SU-DHL-6 (cell line): ENCODE data around the gene A1CF.
"Not testable (repeated sequence)": the region's sequence is repeated elsewhere in the genome, so short reads cannot be mapped to it uniquely, and the experiment has no call there.

ENCODE experiments used
- EZH2phosphoT487 ChIP-seq: fragments of 200-600 bp; sonication (generic), shearing (Covaris generic); conservative IDR thresholded peaks from 2 replicates; pipeline ENCODE4 v1.6.1; 2018; ENCODE audit warnings: mild to moderate bottlenecking, antibody characterized with exemption, low read length, moderate library complexity, mixed read lengths
- TF ChIP-seq, protein P1 (sequence below): fragments of 200-600 bp; sonication (generic); IDR thresholded peaks from one replicate; pipeline ENCODE4 v1.5.1; 2017; ENCODE audit warnings: antibody characterized with exemption, mild to moderate bottlenecking, low read length, moderate library complexity; ENCODE audit not compliant: insufficient read depth, poor library complexity, severe bottlenecking

- not testable (repeated sequence) for TF ChIP-seq EZH2phosphoT487
- TF ChIP-seq, protein P1, sequence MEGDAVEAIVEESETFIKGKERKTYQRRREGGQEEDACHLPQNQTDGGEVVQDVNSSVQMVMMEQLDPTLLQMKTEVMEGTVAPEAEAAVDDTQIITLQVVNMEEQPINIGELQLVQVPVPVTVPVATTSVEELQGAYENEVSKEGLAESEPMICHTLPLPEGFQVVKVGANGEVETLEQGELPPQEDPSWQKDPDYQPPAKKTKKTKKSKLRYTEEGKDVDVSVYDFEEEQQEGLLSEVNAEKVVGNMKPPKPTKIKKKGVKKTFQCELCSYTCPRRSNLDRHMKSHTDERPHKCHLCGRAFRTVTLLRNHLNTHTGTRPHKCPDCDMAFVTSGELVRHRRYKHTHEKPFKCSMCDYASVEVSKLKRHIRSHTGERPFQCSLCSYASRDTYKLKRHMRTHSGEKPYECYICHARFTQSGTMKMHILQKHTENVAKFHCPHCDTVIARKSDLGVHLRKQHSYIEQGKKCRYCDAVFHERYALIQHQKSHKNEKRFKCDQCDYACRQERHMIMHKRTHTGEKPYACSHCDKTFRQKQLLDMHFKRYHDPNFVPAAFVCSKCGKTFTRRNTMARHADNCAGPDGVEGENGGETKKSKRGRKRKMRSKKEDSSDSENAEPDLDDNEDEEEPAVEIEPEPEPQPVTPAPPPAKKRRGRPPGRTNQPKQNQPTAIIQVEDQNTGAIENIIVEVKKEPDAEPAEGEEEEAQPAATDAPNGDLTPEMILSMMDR = not testable (repeated sequence)
Observed at GRCh38 chr10:50780036-50780435, 105.4 kb downstream of the A1CF start.
